GM10847 (cell line): ENCODE results near the gene ULBP1.

Source experiments
- POLR2A ChIP-seq: IDR thresholded peaks from 2 replicates; pipeline ENCODE4 v1.6.1; 2011; ENCODE audit not compliant: insufficient read length; ENCODE audit errors: extremely low read depth

The ULBP1 gene, protein sequence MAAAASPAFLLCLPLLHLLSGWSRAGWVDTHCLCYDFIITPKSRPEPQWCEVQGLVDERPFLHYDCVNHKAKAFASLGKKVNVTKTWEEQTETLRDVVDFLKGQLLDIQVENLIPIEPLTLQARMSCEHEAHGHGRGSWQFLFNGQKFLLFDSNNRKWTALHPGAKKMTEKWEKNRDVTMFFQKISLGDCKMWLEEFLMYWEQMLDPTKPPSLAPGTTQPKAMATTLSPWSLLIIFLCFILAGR

DNA sequence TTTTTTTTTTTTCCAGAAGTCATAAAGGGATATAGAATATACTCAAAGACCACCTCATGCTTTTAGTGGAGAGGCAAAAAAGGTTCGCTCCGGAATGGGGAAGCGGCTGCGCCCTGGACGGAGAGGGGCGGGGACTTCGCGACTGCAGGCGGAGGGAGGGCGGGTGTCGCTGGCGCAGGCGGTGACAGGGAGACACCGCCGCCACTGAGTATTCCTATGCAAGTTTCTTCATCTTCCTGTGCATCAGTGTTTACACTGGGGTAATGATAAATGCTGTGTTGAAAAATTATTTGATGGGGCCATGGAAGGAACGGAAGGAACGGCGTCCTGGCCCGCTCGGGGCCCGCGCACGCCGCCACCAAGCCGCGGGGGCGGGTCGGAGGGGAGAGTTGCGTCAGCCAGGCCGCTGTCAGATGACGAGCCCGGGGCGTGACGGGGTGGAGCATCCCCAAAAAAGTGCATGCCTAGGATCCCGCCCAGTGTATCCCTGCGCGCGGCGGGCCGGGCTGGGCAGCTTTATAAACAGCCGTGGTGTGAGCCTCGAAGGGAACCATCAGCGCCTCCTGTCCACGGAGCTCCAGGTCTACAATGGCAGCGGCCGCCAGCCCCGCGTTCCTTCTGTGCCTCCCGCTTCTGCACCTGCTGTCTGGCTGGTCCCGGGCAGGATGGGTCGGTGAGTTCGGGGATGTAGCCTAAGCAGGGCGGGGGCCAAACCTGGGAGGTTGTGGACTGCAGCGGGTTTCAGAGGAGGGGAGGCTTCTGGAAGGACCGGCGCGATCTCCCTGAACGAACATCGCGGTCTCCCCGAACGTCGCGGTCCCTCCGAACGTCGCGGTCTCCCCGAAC, at the start of gene ULBP1:
Gene ULBP1, plus strand, starts transcription at position 482 of the 846 bp plus-strand sequence. Its CDS starts 107 bp downstream, at position 589.
- no peak for TF ChIP-seq POLR2A

DNA sequence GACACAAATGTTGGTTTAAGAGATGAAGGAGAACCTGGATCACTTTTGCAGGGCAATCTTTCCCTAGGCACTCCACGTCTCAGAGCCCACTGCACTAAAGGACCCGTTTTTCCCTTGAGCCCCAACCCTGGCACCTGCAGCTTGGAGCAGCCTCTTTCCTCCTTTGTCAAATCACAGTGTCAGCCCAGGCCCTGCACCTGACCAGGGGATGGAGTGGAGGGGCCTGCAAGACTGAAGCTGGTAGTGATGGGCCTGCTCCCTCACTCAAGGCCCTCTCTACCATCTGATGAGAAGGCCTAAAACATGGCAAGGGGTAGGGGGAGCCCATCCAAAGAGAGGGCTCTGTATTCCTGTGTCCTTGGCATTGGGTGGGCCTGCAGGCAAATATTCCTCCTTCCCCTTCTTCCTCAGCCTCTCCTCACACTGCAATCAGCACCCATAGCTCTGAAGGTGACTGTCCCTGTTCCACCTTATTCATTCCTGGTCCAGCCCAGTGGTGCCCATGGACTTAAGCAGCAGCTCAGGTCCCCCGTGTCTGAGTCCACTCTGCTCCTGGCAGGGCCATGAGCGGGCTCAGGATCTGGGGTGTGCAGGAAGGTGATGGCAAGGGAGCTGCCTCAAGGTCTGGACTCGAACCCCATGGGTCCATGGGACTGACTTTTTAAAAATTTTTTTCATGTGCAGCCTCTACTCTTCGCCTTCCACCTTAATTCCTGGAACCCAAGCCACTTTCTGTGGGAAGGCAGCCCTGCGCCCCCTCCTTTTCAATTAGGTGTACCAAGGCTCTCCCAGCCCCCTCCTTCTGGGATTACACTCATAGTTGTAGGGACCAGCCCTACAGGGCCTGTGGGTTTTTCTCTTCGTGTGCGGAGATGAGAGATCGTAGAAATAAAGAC, 47.5 kb upstream of the ULBP1 start:
- no peak for TF ChIP-seq POLR2A

DNA sequence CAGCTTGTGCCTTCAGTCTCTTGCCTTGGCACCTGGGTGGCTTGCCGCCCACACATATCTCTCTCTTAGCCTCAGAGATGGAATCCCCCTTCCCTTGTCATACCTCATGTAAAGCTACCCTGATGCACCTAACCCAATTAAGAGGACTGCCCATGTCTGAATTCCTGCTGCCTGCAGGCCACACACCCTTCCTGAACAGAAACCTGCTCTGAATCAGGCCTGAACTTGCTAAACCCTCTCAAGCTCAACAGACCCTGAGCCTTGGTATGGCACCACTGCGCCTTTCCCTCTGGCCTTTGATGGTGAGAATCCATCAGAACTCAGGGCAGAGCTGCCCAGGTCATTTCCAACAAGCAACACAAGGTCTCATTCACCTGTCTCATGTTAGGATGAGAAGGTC, 46.1 kb upstream of the ULBP1 start:
- TF ChIP-seq POLR2A, result no peak

DNA sequence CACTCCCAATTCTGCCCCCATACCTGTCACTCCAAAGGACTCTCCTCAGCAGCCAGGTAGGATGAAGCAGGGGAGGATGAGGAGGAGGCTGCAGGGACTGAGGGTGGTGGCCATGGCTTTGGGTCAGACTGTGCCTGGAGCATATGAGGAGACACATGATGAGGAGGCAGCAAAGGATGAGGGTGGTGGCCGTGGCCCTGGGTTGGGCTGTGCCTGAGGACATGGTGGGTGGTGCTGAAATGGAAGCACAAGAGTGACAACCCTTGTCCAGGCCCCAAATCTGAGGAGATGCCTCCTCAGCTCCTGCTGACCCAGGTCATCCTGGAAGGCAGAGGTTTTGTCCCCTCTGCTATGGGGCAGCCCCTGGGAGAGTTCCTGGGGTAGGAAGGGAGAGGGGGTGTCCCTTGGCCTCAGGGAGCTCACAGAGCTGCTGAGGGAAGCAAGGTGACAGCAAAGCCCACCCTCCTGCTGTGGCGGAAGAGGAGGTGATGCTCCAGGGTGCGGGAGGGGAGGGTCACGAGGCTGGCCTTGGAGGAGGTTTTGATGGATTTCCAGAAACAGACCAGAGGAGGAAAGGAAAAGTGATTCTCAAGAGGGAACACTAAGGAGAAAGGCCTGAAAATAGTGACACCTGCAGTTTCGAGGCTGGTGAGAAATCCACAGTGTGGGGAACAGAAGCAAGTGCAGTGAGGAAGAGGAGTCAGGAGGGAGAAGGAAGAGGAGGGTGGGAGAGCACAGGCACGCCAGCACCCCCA, 45.4 kb upstream of the ULBP1 start:
- TF ChIP-seq POLR2A, result no peak

DNA sequence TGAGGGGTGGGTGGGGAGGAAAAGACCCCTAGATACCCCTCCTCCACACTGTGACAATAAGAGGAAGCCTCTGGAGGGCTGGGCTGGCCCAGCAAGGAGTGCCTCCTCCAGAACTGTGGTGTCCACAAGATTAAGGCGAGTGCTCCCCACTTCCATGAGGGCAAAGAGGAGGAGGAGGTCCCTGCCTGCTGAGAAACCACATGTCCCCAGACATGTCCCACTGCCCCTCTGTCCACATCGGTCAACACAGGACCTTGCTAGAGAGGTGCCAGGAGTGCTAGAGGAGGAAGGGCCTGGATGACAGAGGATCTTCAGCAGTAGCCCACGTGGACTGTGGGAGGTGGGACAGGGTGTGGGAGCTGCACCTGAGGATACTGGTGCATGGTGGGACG, 43.9 kb upstream of the ULBP1 start:
- no peak for TF ChIP-seq POLR2A

DNA sequence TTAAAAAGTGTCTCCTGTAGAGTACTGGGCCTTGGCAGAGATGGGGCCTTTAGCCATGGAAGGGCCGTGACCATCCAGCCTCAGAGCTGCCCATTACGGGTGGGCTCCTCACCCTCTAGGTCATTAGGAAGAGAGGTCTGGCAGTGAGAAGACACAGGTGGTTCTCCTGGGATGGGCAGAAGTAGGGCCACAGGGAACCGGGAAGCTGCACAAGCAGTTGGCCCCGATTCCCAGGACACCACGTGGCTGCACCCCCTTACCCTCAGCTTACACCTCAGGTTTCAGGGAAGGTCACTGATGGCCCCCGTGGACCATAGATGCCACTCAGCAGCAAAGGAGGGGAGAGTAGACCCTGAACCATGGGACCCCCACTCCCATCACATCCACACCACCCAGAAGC, 42.4 kb upstream of the ULBP1 start:
- TF ChIP-seq POLR2A, result no peak

DNA sequence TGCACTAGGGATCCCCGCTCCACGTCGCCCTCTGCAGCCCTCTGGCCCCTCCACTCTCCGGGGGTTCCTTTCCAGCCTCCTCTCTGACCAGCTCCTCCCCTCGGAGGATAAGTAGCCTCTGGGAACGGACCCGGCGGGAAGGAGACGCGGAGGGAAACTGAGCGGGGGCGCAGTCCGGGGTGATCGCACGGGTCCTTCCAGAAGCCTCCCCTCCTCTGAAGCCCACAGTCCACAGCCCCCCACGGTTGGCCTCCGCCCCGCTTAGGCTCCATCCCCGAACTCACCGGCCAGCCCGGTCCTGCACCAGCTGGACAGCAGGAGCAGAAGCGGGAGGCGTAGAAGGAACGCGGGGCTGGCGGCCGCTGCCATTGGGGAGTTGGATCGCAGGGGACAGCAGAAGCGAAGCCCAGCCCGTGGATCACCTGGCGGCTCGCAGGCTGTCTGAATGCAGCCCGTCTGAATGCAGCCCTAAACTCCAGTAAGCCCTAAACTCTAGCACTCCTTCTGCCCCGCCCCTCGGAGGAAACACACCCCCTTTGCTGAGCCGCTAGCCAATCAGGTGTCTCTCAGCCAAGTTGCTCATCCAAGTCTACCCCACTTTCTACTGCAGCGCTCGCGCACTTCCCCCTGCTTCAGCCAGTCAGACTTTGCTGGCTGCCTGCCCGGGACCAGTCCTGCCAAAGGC, 41.0 kb upstream of the ULBP1 start, which contains the start of gene RAET1G:
Gene RAET1G, minus strand, starts transcription at position 480 of the 685 bp plus-strand sequence. Its CDS starts 111 bp downstream, at position 369.
- TF ChIP-seq POLR2A, result no peak

DNA sequence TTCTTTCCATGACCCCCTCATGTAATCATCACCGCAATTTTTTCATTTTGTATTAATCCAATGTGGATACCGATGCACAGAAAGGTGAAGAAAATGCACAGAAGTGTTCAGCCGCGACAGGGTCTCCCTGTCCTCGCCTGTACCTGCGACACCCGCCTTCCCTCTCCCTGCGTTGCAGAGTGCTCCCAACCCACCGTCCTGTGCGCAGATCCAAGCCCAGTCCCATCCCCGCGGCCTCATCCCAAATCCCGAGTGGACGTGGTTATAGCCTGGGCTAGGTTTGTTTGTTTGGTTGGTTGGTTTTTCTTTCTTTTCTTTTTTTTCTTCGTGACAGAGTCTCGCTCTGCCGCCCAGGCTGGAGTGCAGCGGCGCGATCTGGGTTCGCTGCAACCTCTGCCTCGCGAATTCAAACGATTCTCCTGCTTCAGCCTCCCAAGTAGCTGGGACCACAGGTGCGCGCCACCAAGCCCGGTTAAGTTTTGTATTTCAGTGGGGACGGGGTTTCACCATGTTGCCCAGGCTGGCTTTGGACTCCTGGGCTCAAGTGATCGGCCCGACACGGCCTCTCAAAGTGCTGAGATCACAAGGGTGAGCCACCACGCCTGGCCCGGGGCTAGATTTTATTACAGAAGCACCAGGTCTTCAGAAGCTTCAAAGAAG, 40.3 kb upstream of the ULBP1 start:
- no peak for TF ChIP-seq POLR2A

DNA sequence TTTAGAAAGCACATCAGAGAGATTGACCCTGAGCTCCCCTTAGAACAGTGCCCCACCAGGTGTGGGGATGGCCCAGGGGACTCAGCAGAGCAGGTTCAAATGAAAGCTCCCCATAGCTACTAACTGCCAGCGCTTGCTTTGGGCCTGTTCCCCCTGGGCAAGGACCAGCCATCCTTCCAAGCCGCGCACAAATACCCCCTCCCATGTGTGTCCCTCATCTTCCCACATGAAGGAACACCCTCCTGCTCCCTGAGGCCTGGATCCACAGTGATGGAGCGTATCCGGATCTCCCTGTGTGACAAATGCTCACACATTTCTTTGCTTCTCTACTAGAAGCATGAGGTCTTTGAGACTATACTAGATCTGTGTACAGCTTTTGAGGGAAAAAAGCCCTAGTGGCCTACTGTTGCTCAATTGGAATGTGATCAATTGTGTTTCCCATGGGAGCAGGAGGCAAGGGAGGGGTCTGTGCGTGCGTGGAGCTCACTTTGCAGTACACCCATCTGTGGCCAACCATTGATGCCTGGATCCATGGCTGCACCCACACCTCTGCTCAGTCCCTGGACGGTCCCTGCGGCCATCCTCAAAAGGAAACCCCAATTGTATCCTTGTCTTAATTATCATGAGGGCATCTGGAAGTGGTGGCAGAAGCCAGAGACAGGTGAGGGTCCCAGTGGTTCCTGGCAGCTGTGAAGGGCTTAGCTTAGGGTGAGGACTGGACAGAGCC, 39.4 kb upstream of the ULBP1 start:
- no peak for TF ChIP-seq POLR2A

DNA sequence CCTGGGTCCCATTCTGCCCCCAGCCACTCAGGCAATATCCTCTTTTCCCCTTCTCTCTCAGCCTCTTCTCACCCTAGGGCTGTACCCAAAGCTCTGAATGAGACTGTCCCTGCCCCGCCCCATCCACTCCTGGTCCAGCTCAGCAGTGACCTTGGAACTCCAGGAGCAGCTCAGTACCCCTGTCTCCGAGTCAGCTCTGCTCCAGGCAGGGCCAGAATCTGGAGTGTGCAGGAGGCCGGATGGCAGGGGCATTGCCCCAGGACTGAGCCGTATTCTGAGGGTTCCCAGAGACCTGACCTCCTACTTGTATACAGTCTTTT, 38.9 kb upstream of the ULBP1 start:
- TF ChIP-seq POLR2A, result no peak

DNA sequence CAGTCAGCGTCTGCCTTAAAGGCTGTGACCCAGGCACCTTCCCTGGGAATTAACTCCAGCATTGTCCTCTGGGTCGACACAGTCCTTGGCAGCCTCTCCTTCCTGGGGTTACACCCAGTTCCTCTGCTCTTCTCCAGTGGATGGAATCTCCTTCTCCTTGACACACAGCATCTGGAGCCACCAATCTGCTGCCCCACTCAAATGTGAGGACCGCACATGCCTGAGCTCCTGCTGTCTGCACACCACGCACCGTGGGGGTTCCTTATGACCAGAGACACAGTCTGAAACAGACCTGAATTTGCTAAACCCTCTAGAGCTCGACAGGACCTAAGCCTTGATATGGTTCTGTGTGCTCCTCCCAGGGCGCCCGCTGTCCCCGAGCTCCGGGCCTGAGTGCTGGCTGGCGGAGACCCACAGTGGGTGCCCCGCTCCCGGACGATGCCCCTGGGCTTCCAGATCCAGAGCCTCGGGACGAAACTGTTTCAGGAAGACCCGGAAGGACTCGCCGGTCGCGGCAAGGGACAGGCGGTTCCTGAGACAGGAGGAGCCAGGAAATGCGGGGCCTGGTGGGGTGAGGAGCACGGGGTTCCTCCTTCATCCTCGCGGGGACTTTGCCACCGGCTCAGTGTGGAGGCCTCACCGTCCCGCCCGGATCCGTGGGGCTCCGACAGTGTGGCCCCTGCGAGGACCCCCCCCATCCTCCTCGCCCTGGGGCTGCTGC, 38.3 kb upstream of the ULBP1 start:
- TF ChIP-seq POLR2A, result no peak

DNA sequence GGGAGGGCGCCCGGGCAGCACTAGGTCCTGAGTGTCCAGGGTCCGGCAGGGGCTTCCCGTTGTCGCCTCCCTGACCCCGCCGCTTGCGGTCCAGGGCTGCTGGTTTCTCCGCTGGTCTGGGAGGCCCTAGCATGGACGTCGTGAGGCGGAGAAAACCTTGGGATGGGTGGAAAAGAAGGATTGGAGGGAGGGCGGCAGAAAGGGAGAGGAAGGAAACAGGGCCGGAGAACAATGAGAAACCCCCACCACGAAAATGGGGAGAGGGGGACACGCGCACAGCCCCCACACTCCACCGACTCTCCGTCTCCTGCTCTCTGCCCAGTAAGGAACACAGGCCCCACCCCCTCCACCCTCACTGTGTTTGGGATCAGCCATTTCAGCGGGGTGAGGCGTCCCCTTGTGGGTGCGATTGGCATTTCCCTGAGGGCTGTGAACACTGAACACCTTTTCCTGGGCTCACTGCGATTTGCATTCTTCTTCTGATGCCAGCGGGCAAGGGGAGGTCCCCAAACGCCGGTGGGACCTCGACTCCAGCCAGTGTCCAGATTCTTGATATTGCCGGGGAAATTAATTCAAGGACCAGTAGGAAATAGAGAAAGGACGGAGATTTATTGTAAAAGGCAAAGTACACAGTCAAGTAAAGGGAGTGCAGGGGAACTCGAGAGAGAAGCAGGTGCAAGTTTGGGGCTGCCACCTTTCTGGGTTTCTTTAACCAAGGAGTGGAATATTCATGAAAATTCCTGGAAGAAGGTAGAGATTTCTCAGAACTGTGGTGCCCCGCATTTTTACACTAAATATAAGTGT, 37.6 kb upstream of the ULBP1 start:
- TF ChIP-seq POLR2A, result no peak
